Lower lobe of right lung (tissue), 2 donors: ENCODE results near the gene MGMT. TPM values are rescaled to one million over a fixed set of nuclear protein-coding genes. Genes with fewer than 3 reads are reported as not detected.

Experiments used
- ATAC-seq, 2 donors: fragments of 200-7000 bp; cut with Tn5 transposase; one replicate each; pipeline ENCODE4 v1.9.1; 2020 to 2022; ENCODE audit warnings: mild to moderate bottlenecking in 2 of 2, moderate library complexity in 2 of 2
- DNase-seq: peaks from one replicate; pipeline ENCODE4 v3.0.0-alpha.2; 2020
- H3K27ac ChIP-seq: fragments of 200-600 bp; one replicate; pipeline ENCODE4 v1.8.0; 2022
- H3K27me3 ChIP-seq: fragments of 200-600 bp; one replicate; pipeline ENCODE4 v1.8.0; 2022; ENCODE audit warnings: low read depth
- H3K36me3 ChIP-seq: fragments of 200-600 bp; one replicate; pipeline ENCODE4 v1.8.0; 2022; ENCODE audit warnings: mild to moderate bottlenecking
- H3K4me1 ChIP-seq: fragments of 200-600 bp; one replicate; pipeline ENCODE4 v1.8.0; 2022
- H3K4me3 ChIP-seq: fragments of 200-600 bp; one replicate; pipeline ENCODE4 v1.8.0; 2022; ENCODE audit warnings: mild to moderate bottlenecking
- H3K9me3 ChIP-seq: fragments of 200-600 bp; one replicate; pipeline ENCODE4 v1.8.0; 2022
- CTCF ChIP-seq: fragments of 200-600 bp; IDR thresholded peaks from one replicate; pipeline ENCODE4 v1.8.0; 2022; ENCODE audit warnings: antibody characterized with exemption, mild to moderate bottlenecking
- intact Hi-C: fragments of 100-400 bp; cut with DNase I; formaldehyde crosslinking; loops from one replicate; pipeline ENCODE4 v1.11.0; 2022
- total RNA-seq: library from RNA; stranded (reverse); fragmentation: NEBNext Ultra II Directional; extraction: Animal tissue kit (Norgen Biotek cat#: 25700); gene quantifications from one replicate; pipeline ENCODE4 v1.2.1, GENCODE V29; 2021
- donor health status: DM: no; HTN: yes; CAD: no; lungs with severe emphysema.

Gene MGMT
- total RNA-seq, 1 donor from 2014 or later = 19.9 TPM

DNA sequence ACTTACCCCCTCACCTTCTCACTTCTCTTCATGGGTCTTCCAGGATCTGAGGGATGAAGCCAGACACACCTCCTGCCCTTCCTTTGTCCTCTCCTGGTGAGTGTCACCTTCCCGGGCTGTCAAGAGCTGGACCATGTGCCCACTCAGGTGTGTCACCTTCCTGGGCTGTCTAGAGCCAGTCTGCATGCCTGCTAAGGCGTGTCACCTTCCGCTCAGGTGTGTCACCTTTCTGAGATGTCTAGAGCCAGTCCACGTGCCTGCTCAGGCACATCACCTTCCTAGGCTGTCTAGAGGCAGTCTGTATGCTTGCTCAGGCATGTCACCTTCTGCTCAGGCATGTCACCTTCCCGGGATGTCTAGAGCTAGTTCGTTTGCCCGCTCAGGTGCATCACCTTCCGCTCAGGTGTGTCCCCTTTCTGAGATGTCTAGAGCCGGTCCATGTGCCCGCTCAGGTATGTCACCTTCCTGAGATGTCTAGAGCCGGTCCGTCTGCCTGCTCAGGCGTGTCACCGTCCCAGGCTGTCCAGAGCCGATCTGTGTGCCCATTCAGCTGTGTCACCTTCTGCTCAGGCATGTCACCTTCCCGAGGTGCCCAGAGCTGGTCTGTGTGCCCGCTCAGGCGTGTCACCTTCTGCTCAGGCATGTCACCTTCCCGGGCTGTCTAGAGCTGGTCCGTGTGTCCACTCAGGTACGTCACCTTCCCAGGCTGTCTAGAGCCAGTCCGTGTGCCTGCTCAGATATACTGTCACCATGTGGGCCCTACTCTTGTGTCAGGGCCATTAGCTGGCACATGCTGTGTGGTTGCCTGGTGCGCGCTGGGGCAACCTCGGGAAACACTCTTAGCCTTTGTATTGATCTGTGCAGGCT, 251.7 kb downstream of the MGMT start:
- DNase-seq (no peak), ATAC-seq (no peak)
- H3K36me3 ChIP-seq = no peaks in the 10 kb centered on the region
- no peak overlapping the region for H3K4me3 ChIP-seq
- no peaks in the 10 kb centered on the region for H3K27me3 ChIP-seq
- H3K4me1 ChIP-seq = no peaks in the 10 kb centered on the region
- no peak overlapping the region for H3K27ac ChIP-seq
- intact Hi-C loops = no loop called here
- H3K9me3 ChIP-seq = peaks cover 6% of the 10 kb centered on the region
- no peak for TF ChIP-seq CTCF

DNA sequence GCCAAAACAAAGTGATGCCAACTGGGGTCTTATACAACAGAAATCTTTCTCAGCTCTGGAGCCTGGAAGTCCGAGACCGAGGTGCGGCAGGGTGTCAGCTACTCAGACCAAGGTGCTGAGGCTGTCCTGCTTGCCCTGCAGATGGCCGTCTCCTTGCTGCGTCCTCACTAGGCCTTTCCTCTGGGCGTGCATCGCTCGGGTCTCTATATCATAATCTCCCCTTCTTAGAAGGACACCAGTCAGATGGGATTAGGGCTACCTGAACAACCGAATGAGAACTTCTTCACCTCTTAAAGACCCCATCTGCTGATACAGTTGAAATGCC, 252.3 kb downstream of the MGMT start:
- Histone ChIP-seq H3K36me3 (no peaks in the 10 kb centered on the region), H3K27me3 (no peaks in the 10 kb centered on the region), H3K4me3 (no peak overlapping the region), H3K27ac (no peak overlapping the region), H3K9me3 (peaks cover 6% of the 10 kb centered on the region), H3K4me1 (no peaks in the 10 kb centered on the region)
- TF ChIP-seq CTCF = no peak
- no peak for DNase-seq
- intact Hi-C loops = no loop called here
- no peak for ATAC-seq

GRCh38 chr10:129719889-129720590, 253.0 kb downstream of the MGMT start:
- Histone ChIP-seq H3K4me3 (no peak overlapping the region), H3K9me3 (peaks cover 6% of the 10 kb centered on the region), H3K27me3 (no peaks in the 10 kb centered on the region), H3K27ac (no peak overlapping the region), H3K4me1 (no peaks in the 10 kb centered on the region), H3K36me3 (no peaks in the 10 kb centered on the region)
- no peak for TF ChIP-seq CTCF
- ATAC-seq (no peak), DNase-seq (no peak)
- intact Hi-C loops = no loop called here

- peaks cover 10% of the 10 kb centered on the region for H3K9me3 ChIP-seq
- H3K36me3 ChIP-seq = no peaks in the 10 kb centered on the region
- no peak overlapping the region for H3K4me3 ChIP-seq
- intact Hi-C loops = no loop called here
- no peaks in the 10 kb centered on the region for H3K27me3 ChIP-seq
- no peaks in the 10 kb centered on the region for H3K4me1 ChIP-seq
- no peak for ATAC-seq
- TF ChIP-seq CTCF = no peak
- H3K27ac ChIP-seq = no peak overlapping the region
- no peak for DNase-seq
Observed at GRCh38 chr10:129725011-129725410, 258.0 kb downstream of the MGMT start.

- ATAC-seq = no peak
- no peaks in the 10 kb centered on the region for H3K27me3 ChIP-seq
- H3K4me3 ChIP-seq = no peak overlapping the region
- no peaks in the 10 kb centered on the region for H3K4me1 ChIP-seq
- intact Hi-C loops = no loop called here
- H3K27ac ChIP-seq = no peak overlapping the region
- no peak for TF ChIP-seq CTCF
- no peak for DNase-seq
- no peaks in the 10 kb centered on the region for H3K36me3 ChIP-seq
- peaks cover 10% of the 10 kb centered on the region for H3K9me3 ChIP-seq
Observed at GRCh38 chr10:129725482-129725881, 258.4 kb downstream of the MGMT start.
